Suprapubic skin (tissue), 3 donors: ENCODE data around the gene OR2T35.
"Not testable (repeated sequence)": the region's sequence is repeated elsewhere in the genome, so short reads cannot be mapped to it uniquely, and the experiment has no call there.

Experiments
- POLR2AphosphoS5 ChIP-seq, 3 donors: sonication (generic); formaldehyde crosslinking; IDR thresholded peaks; one replicate each; pipeline ENCODE4 v1.6.1; 2017; ENCODE audit warnings: antibody characterized with exemption in 3 of 3
- TF ChIP-seq, protein P1 (sequence below), 2 donors: fragments of 200-600 bp in 1 of 2; fragments of 450-650 bp in 1 of 2; sonication (generic) in 1 of 2; IDR thresholded peaks; one replicate each; pipeline ENCODE4 v1.5.1; 2016 to 2019; ENCODE audit warnings: antibody characterized with exemption in 2 of 2, mild to moderate bottlenecking in 1 of 2, moderate library complexity in 1 of 2

DNA sequence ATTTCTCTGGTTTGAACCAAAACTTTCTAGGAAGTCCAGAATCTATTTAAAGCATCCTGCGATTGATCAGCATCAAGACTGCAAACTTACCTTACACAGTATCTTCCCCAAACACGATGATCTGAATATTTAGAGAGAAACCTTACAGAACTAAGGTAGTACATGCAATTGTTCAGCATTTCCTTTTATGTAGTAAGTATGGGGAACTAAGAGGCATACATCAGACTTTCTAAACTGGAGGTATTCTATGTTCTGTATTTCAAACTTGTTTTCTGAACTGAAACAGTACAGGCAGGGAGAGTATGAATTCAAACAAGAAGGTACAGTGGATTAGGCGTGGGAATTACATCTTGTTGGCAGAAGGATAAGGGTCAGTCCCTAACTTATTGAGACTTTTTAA lies 10.3 kb upstream of the OR2T35 start, which contains the start of gene OR2T27:
- TF ChIP-seq, protein P1, sequence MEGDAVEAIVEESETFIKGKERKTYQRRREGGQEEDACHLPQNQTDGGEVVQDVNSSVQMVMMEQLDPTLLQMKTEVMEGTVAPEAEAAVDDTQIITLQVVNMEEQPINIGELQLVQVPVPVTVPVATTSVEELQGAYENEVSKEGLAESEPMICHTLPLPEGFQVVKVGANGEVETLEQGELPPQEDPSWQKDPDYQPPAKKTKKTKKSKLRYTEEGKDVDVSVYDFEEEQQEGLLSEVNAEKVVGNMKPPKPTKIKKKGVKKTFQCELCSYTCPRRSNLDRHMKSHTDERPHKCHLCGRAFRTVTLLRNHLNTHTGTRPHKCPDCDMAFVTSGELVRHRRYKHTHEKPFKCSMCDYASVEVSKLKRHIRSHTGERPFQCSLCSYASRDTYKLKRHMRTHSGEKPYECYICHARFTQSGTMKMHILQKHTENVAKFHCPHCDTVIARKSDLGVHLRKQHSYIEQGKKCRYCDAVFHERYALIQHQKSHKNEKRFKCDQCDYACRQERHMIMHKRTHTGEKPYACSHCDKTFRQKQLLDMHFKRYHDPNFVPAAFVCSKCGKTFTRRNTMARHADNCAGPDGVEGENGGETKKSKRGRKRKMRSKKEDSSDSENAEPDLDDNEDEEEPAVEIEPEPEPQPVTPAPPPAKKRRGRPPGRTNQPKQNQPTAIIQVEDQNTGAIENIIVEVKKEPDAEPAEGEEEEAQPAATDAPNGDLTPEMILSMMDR (IDR thresholded peaks at IDR 0.05), result not testable (repeated sequence)
- TF ChIP-seq POLR2AphosphoS5 (IDR thresholded peaks at IDR 0.05), result not testable (repeated sequence)
